Nephron progenitor cell (in vitro differentiated cells): ENCODE results near the gene GHRHR.

Experiments
- DNase-seq: peaks from one replicate; pipeline ENCODE4 v3.0.0; 2021
- H3K27ac Mint-ChIP-seq: 2 replicates; pipeline ENCODE4 v1.8.0; 2021; ENCODE audit warnings: mild to moderate bottlenecking, moderate library complexity, mixed read lengths
- H3K27me3 Mint-ChIP-seq: 2 replicates; pipeline ENCODE4 v1.8.0; 2021; ENCODE audit warnings: mild to moderate bottlenecking, low read depth, mixed read lengths; ENCODE audit not compliant: poor library complexity
- H3K36me3 Mint-ChIP-seq: 2 replicates; pipeline ENCODE4 v1.8.0; 2021; ENCODE audit warnings: low read depth, mixed read lengths
- H3K4me1 Mint-ChIP-seq: 2 replicates; pipeline ENCODE4 v1.8.0; 2021; ENCODE audit warnings: mixed read lengths
- H3K4me3 Mint-ChIP-seq: 2 replicates; pipeline ENCODE4 v1.8.0; 2021; ENCODE audit warnings: mild to moderate bottlenecking, moderate library complexity, mixed read lengths
- H3K9me3 Mint-ChIP-seq: 2 replicates; pipeline ENCODE4 v1.8.0; 2021; ENCODE audit warnings: mild to moderate bottlenecking, moderate library complexity, mixed read lengths
- TF ChIP-seq, protein P1 (sequence below): fragments of 200-600 bp; sonication (generic); IDR thresholded peaks from 2 replicates; pipeline ENCODE4 v1.5.0; 2021; ENCODE audit warnings: antibody characterized with exemption

The GHRHR gene

GRCh38 chr7:30987936-30988335 lies 24.2 kb downstream of the GHRHR start:
- H3K9me3 Mint-ChIP-seq = no peaks in the 10 kb centered on the region
- peaks cover 53% of the 10 kb centered on the region for H3K27me3 Mint-ChIP-seq

GRCh38 chr7:30988351-30989005 lies 24.7 kb downstream of the GHRHR start:
- peaks cover 64% of the 10 kb centered on the region for H3K4me1 Mint-ChIP-seq
- peaks cover 49% of the 10 kb centered on the region for H3K27me3 Mint-ChIP-seq
- TF ChIP-seq, protein P1, sequence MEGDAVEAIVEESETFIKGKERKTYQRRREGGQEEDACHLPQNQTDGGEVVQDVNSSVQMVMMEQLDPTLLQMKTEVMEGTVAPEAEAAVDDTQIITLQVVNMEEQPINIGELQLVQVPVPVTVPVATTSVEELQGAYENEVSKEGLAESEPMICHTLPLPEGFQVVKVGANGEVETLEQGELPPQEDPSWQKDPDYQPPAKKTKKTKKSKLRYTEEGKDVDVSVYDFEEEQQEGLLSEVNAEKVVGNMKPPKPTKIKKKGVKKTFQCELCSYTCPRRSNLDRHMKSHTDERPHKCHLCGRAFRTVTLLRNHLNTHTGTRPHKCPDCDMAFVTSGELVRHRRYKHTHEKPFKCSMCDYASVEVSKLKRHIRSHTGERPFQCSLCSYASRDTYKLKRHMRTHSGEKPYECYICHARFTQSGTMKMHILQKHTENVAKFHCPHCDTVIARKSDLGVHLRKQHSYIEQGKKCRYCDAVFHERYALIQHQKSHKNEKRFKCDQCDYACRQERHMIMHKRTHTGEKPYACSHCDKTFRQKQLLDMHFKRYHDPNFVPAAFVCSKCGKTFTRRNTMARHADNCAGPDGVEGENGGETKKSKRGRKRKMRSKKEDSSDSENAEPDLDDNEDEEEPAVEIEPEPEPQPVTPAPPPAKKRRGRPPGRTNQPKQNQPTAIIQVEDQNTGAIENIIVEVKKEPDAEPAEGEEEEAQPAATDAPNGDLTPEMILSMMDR = no peak
- no peaks in the 10 kb centered on the region for H3K9me3 Mint-ChIP-seq
- H3K4me3 Mint-ChIP-seq = no peak overlapping the region
- no peaks in the 10 kb centered on the region for H3K36me3 Mint-ChIP-seq
- DNase-seq = no peak
- H3K27ac Mint-ChIP-seq = no peak overlapping the region

More at GRCh38 chr7:30987936-30988335, 24.2 kb downstream of the GHRHR start:
- H3K4me3 Mint-ChIP-seq = no peak overlapping the region
- H3K27ac Mint-ChIP-seq = no peak overlapping the region
- H3K36me3 Mint-ChIP-seq = no peaks in the 10 kb centered on the region
- peaks cover 61% of the 10 kb centered on the region for H3K4me1 Mint-ChIP-seq
- TF ChIP-seq, protein P1 = no peak
- no peak for DNase-seq

- Mint-ChIP-seq H3K27ac (peak overlapping the region; percentile 55), H3K4me3 (peak overlapping the region; percentile 41), H3K36me3 (no peaks in the 10 kb centered on the region)
These were observed 25.5 kb downstream of the GHRHR start for GRCh38 chr7:30989008-30989823.

GRCh38 chr7:30989824-30990672 lies 26.3 kb downstream of the GHRHR start:
- Mint-ChIP-seq H3K36me3 (no peaks in the 10 kb centered on the region), H3K9me3 (no peaks in the 10 kb centered on the region), H3K4me3 (peak overlapping the region; percentile 41), H3K4me1 (peaks cover 62% of the 10 kb centered on the region), H3K27ac (peak overlapping the region; percentile 55), H3K27me3 (peaks cover 33% of the 10 kb centered on the region)
- DNase-seq = no peak
- TF ChIP-seq, protein P1 = no peak

More at GRCh38 chr7:30989008-30989823, 25.5 kb downstream of the GHRHR start:
- TF ChIP-seq, protein P1 = no peak
- H3K4me1 Mint-ChIP-seq = peaks cover 62% of the 10 kb centered on the region
- H3K9me3 Mint-ChIP-seq = no peaks in the 10 kb centered on the region
- H3K27me3 Mint-ChIP-seq = peaks cover 41% of the 10 kb centered on the region
- DNase-seq = no peak

- Mint-ChIP-seq H3K9me3 (no peaks in the 10 kb centered on the region), H3K4me1 (peaks cover 62% of the 10 kb centered on the region), H3K36me3 (no peaks in the 10 kb centered on the region), H3K27me3 (peaks cover 28% of the 10 kb centered on the region), H3K27ac (no peak overlapping the region), H3K4me3 (no peak overlapping the region)
- TF ChIP-seq, protein P1 = no peak
- no peak for DNase-seq
These were observed 27.0 kb downstream of the GHRHR start for GRCh38 chr7:30990673-30991170.
